Measurements from ENCODE around the gene PAM.

- TF ChIP-seq EZH2 (IDR thresholded peaks at IDR 0.05), result no peak
- TF ChIP-seq POLR2AphosphoS5 (IDR thresholded peaks at IDR 0.05; ENCODE audit: borderline replicate concordance, low read depth, low read length), result no peak
- no peak for TF ChIP-seq FOXP2 (optimal IDR thresholded peaks at IDR 0.05; ENCODE audit: control extremely low read depth, extremely low read length, insufficient read depth)
Observed at GRCh38 chr5:102902135-102902448, 147.0 kb downstream of the PAM start.
